ENCODE measurements around the gene BTAF1.

Gene BTAF1

DNA sequence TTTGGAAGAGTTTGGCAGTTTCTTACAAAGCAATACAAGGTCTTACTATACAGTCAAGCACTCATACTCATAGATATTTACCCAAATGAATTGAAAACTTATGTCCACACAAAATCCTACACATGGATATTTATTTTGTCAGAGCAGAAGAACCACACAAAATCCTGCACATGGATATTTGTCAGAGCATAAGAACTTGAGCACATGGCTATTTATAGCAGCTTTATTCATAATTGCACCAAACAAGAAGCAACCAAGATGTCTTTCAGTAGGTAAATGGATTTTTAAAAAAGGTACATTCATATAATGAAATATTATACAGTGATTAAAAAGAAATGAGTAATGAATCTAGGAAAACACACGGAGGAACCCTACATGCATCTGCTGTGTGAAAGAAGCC is 115.4 kb downstream of the BTAF1 start:
- no peak for DNase-seq (ENCODE audit: low read depth in 2 of 2)
- TF ChIP-seq, protein P1, sequence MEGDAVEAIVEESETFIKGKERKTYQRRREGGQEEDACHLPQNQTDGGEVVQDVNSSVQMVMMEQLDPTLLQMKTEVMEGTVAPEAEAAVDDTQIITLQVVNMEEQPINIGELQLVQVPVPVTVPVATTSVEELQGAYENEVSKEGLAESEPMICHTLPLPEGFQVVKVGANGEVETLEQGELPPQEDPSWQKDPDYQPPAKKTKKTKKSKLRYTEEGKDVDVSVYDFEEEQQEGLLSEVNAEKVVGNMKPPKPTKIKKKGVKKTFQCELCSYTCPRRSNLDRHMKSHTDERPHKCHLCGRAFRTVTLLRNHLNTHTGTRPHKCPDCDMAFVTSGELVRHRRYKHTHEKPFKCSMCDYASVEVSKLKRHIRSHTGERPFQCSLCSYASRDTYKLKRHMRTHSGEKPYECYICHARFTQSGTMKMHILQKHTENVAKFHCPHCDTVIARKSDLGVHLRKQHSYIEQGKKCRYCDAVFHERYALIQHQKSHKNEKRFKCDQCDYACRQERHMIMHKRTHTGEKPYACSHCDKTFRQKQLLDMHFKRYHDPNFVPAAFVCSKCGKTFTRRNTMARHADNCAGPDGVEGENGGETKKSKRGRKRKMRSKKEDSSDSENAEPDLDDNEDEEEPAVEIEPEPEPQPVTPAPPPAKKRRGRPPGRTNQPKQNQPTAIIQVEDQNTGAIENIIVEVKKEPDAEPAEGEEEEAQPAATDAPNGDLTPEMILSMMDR (IDR thresholded peaks at IDR 0.05; ENCODE audit: low read depth, low read length), result no peak
- H3K4me3 ChIP-seq (replicated peaks in 1 of 2; ENCODE audit: low read depth in 2 of 2, low read length in 2 of 2), result no peak overlapping the region

DNA sequence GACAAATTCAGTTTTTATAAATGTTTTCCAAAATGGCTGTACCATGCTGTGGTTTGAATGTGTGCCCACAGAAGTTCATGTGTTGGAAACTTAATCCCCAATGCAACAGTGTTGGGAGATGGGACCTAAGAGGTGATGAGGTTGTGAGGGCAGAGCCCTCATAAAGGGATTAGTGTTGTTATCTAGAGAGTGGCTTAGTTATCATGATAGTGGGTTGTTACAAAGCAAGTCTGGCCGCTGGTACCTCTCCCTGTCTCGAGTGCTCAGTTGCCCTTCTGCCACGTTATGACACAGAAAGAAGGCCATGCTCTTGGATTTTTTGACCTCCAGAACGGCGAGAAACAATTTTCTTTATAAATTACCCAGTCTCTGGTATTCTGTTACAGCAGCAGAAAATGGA is 119.0 kb downstream of the BTAF1 start:
- TF ChIP-seq, protein P1 (IDR thresholded peaks at IDR 0.05; ENCODE audit: low read depth, low read length), result no peak
- no peak overlapping the region for H3K4me3 ChIP-seq (replicated peaks in 1 of 2; ENCODE audit: low read depth in 2 of 2, low read length in 2 of 2)
- DNase-seq (ENCODE audit: low read depth in 2 of 2), result no peak

DNA sequence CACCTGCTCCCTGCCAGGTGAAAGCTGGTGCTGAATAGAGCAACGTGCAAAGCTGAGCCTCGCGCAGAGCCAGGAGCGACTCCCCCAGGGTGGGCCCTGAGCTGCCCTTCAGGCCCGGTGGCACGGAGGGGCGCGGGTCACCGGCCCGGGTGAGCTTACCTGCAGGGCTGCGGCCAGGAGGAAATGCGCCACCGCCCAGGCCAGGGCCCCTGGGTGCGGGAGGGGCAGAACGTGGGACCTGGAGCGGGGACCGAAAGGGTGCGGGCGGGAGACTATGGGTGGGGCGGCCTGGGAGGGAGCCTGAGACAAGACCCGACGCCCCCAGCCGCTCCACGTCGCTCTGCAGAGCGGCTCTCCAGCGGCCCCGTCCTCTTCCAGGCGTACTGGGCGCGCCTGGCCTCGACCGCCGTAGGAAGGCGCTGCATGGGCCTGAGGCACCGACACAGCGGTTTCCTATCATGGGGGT is 122.1 kb downstream of the BTAF1 start:
- H3K4me3 ChIP-seq (replicated peaks in 1 of 2; ENCODE audit: low read depth in 2 of 2, low read length in 2 of 2), result no peak overlapping the region
- TF ChIP-seq, protein P1 (IDR thresholded peaks at IDR 0.05; ENCODE audit: low read depth, low read length), result no peak
- DNase-seq (ENCODE audit: low read depth in 2 of 2), result no peak

DNA sequence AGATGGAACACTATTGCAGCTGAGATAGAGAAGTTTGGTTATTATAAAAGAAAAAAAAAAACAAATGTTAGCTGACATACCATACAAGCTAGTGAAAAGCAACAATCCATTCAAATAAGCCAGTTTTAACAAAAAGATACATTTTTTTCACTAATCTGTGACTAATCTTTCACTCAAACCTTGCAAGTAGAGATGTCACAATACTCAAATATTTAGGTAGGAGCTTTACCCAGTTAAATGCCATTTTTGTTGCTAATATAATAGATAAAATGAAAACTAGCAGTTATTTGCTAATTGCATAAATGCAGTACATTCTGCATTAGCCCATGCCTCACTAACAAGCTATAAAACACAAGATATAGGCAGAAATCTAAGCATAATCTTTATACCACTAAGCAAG is 123.6 kb downstream of the BTAF1 start:
- peak in 1 of 2 donors; percentile 20 for DNase-seq (ENCODE audit: low read depth in 2 of 2)
- no peak overlapping the region for H3K4me3 ChIP-seq (replicated peaks in 1 of 2; ENCODE audit: low read depth in 2 of 2, low read length in 2 of 2)
- TF ChIP-seq, protein P1 (IDR thresholded peaks at IDR 0.05; ENCODE audit: low read depth, low read length), result no peak

DNA sequence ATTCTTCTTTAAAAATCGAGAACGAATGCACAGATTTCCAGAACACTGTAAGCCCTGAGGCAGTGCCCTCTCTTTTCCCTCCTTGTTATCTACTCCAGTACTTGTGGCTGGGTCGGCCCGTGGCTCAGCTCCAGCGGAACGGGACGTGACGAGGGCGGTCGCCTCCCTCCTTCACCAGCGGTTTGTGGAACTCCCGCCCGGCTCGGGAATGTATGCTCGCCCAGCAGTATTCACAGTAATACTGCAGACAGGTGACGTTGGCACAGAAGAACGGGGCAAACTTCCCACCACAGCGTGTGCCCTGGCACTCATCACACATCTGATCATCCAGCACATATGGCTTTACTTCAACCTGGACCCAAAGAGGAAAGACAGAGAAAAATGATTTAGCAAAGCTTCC is 128.5 kb downstream of the BTAF1 start:
- DNase-seq (ENCODE audit: low read depth in 2 of 2), result peak in 1 of 2 donors; percentile 14
- no peak overlapping the region for H3K4me3 ChIP-seq (replicated peaks in 1 of 2; ENCODE audit: low read depth in 2 of 2, low read length in 2 of 2)
- TF ChIP-seq, protein P1 (IDR thresholded peaks at IDR 0.05; ENCODE audit: low read depth, low read length), result no peak

DNA sequence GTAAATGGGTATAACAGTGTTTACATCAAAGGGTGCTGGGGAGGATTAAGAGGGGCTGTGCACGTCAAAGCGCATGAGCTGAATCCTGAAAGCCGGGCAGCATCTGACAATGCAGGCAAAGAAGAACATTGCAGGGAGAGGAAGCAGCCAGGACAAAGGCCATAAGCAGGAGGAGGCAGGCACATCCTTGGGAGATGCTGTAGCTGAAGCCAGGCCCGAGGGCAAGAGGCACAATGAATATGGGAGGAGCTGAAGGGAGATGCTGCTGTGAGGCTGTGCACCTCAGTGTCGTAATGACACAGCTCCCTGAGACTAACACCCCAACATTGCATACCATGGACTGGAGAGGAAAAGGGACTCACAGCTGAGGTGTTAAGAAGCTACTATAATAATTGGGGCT is 129.2 kb downstream of the BTAF1 start:
- TF ChIP-seq, protein P1 (IDR thresholded peaks at IDR 0.05; ENCODE audit: low read depth, low read length), result no peak
- no peak overlapping the region for H3K4me3 ChIP-seq (replicated peaks in 1 of 2; ENCODE audit: low read depth in 2 of 2, low read length in 2 of 2)

DNA sequence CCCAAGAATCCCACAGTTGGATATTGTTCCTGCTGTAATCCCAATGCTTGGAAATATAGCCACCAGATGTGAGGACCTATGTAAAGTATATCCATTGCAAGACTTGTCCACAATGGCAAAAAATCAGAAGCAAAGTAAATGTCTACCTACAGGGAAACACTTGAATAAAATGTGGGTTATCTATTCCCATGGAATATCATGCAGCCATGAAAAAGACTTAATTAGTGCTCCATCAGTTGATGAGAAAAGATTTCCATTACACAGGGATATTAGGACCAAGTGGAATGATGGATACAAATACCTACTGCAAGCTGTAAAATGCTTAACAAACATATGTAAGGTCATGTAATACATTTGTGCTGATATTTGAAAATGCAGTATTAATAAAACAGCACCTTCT is 131.2 kb downstream of the BTAF1 start:
- DNase-seq (ENCODE audit: low read depth in 2 of 2), result no peak
- TF ChIP-seq, protein P1 (IDR thresholded peaks at IDR 0.05; ENCODE audit: low read depth, low read length), result no peak
- no peak overlapping the region for H3K4me3 ChIP-seq (replicated peaks in 1 of 2; ENCODE audit: low read depth in 2 of 2, low read length in 2 of 2)

More for the DNA sequence above, 129.2 kb downstream of the BTAF1 start:
- no peak for DNase-seq (ENCODE audit: low read depth in 2 of 2)
